Coronary artery (tissue), 2 donors: ENCODE data around the gene EFCAB11.

Experiments
- DNase-seq: peaks from one replicate; pipeline ENCODE4 v3.0.0-alpha.2; 2017; ENCODE audit warnings: low spot score
- H3K27ac ChIP-seq, 2 donors: fragments of 200-600 bp; sonication (generic); one replicate each; pipeline ENCODE4 v1.5.1; 2016 to 2019
- H3K4me3 ChIP-seq: fragments of 200-600 bp; sonication (generic); 2 replicates; pipeline ENCODE4 v1.5.1; 2016; ENCODE audit warnings: mild to moderate bottlenecking, moderate library complexity
- TF ChIP-seq, protein P1 (sequence below): fragments of 200-600 bp; sonication (generic); IDR thresholded peaks from one replicate; pipeline ENCODE4 v1.5.1; 2019; ENCODE audit warnings: antibody characterized with exemption

Gene EFCAB11

DNA sequence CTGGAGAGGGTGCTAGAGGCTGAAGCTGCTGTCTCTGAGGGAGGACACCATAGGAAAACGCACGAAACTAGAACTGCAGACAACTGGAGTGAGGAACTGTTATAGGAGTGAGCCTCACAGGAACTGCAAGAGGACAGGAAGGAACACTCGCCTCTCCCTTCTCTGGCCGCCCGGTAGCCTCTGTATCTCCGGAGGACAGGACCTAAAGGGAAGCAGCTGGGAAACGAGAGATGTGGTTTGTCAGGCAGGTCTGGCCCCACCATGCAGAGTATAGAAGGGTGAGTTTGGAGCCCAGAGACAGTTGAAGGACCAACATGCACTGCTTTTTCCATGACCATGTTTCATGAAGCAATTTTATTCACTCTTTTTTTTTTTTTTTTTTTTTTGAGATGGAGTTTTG is 127.3 kb downstream of the EFCAB11 start:
- no peak for DNase-seq
- no peak overlapping the region for H3K27ac ChIP-seq
- TF ChIP-seq, protein P1, sequence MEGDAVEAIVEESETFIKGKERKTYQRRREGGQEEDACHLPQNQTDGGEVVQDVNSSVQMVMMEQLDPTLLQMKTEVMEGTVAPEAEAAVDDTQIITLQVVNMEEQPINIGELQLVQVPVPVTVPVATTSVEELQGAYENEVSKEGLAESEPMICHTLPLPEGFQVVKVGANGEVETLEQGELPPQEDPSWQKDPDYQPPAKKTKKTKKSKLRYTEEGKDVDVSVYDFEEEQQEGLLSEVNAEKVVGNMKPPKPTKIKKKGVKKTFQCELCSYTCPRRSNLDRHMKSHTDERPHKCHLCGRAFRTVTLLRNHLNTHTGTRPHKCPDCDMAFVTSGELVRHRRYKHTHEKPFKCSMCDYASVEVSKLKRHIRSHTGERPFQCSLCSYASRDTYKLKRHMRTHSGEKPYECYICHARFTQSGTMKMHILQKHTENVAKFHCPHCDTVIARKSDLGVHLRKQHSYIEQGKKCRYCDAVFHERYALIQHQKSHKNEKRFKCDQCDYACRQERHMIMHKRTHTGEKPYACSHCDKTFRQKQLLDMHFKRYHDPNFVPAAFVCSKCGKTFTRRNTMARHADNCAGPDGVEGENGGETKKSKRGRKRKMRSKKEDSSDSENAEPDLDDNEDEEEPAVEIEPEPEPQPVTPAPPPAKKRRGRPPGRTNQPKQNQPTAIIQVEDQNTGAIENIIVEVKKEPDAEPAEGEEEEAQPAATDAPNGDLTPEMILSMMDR: no peak
- no peak overlapping the region for H3K4me3 ChIP-seq

DNA sequence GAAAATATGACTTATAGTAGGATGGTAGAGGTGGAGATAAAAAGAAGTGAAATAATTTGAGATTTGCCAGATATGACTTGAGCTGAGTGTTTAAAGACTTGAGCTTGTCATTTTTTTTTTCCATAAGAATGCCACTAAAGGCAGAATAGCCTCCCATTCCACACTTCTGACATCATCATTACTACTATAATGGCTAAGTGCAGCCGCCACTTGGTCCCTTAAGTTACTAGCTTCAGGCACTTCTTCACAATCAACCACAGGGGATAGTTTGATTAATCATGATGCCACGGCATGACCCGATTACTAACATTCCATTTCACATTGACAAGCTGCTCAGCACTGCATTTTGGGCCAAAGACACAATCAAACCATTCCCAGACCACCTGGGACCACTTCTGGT is 127.9 kb downstream of the EFCAB11 start:
- DNase-seq: no peak
- TF ChIP-seq, protein P1: no peak
- no peak overlapping the region for H3K27ac ChIP-seq
- H3K4me3 ChIP-seq: no peak overlapping the region

DNA sequence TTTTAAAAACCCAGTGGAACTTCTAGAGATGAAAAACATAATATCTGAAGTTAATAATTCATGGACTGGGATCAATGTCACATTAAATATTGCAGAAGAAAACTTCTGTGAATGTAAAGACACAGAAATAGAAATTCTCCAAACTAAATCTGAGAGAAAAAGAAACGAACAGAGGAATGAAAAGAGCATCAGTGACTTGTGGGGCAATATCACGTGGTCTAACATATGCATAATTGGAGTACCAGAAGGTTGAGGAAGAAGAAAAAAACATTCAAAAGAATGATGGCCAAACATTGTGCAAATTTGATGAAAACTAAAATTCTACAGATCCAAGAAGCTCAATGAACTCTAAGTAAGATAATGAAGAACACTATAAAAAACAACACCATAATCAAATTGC is 130.8 kb downstream of the EFCAB11 start:
- Histone ChIP-seq H3K27ac (no peak overlapping the region), H3K4me3 (no peak overlapping the region)
- no peak for DNase-seq
- TF ChIP-seq, protein P1: no peak

DNA sequence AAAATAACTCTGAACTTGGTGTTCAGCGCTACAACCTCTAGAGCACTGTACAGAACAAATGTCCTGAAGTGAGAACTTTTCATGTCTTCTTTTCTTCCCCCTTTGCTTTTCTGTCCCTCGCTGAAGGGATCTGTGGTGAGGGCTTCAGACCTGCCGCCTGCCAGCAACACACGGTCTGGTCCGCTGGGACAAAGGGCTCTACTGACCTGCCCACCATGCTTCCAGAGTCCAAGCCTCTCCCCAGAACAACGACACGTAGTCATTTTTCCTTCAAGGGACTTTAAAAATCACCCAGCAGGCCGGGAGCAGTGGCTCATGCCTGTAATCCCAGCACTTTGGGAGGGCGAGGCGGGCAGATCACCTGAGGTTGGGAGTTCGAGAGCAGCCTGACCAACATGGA is 140.4 kb downstream of the EFCAB11 start:
- peak overlapping the region; percentile 40 for H3K4me3 ChIP-seq

DNA sequence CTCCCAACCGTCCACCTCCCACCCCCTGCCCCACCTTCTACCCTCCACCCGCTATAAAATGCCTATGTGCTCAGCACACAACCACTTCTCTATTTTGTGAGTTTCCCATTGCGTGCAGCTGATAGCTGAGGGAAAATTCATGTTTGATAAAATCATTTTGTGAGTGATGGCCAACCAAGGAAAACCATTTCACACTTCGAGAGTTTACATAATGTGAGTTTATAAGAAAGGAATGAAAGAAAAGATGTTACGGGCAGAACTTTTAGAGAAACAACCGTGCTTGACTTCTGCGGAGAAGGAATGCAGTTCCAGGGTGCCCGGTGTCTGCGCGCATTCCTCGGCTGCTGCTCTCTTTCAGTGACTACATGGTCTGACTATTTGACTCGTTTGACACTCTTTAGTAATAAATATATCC is 140.9 kb downstream of the EFCAB11 start:
- TF ChIP-seq, protein P1: no peak
- no peak for DNase-seq
- peak overlapping the region in 1 of 2 donors; percentile 83 for H3K27ac ChIP-seq
- peak overlapping the region; percentile 40 for H3K4me3 ChIP-seq

More for the DNA sequence above, 140.4 kb downstream of the EFCAB11 start:
- TF ChIP-seq, protein P1: no peak
- peak overlapping the region; percentile 35 to 83 for H3K27ac ChIP-seq
- DNase-seq: no peak

DNA sequence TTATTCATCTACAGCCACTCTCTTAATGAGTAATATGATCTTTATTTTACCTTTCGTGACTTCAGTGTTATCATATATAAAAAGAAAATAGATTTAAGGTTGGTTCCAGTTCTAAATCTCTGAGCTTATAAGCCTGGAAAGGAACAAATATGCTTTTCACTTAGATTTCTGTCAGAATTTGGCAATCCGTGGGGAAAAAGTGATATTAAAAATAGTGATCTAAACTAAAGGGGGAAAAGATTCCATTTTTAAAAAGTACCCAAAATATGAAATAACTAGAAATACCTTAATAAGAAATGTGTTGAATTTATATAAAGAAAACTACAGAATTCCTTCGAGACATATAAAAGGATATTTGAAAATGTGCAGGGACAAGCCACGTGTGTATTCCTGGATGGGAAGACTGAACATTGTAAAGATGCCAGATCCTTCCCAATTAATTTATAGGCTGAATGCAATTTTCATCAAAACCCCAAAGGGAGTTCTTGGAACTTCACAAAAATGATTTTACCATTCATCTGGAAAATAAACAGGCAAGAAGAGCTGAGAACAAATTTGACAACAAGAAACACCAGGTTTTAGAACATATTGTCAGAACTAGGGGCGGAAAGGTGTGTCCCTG is 142.5 kb downstream of the EFCAB11 start:
- H3K27ac ChIP-seq: no peak overlapping the region
- DNase-seq: no peak
- H3K4me3 ChIP-seq: no peak overlapping the region
- TF ChIP-seq, protein P1: no peak

DNA sequence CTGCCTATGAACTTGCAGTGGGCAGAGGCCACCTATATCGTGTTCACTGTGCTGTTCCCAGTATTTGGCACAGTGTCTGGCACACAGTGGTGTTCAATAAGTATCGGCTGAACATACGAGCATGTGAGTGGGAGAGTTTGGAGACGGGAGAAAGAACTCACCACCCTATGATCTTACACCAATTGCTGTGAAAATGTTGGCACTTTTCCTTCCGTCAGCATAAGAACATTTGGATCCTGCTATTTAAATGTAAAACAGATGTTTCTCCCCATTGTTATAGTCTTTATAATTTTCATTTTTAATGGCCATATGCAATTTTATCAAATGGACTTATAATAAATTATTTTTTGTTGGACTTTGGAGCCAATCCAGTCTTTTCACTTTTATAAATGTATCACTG is 144.4 kb downstream of the EFCAB11 start:
- TF ChIP-seq, protein P1: no peak
- no peak for DNase-seq
- H3K27ac ChIP-seq: no peak overlapping the region
- no peak overlapping the region for H3K4me3 ChIP-seq
